NCI-H82 treated with DMSO at 0.1 percent for 48 hours (cell line): ENCODE data around the gene PCDHGA6.

Source experiments
- DNase-seq: peaks from one replicate; lab custom pipeline; 2025; ENCODE audit not compliant: unreplicated experiment; lab: John Stamatoyannopoulos, UW

The PCDHGA6 gene

GRCh38 chr5:141419074-141419880, 45.6 kb downstream of the PCDHGA6 start:
- no peak for DNase-seq

GRCh38 chr5:141420855-141421488, 47.3 kb downstream of the PCDHGA6 start, which contains the start of gene PCDHGA11:
Gene PCDHGA11, plus strand, starts transcription at chr5:141421051. Its CDS starts 177 bp downstream, at chr5:141421228.
- DNase-seq, result no peak

GRCh38 chr5:141421489-141421855, 47.8 kb downstream of the PCDHGA6 start:
- DNase-seq, result no peak

GRCh38 chr5:141422742-141423291, 49.1 kb downstream of the PCDHGA6 start:
- no peak for DNase-seq

GRCh38 chr5:141427783-141428426, 54.2 kb downstream of the PCDHGA6 start:
- no peak for DNase-seq
